ENCODE measurements around the gene C2CD2L.

- TF ChIP-seq CTCF (IDR thresholded peaks at IDR 0.05): no peak
- TF ChIP-seq ZFX (IDR thresholded peaks at IDR 0.05; ENCODE audit: borderline replicate concordance): no peak
Measured at GRCh38 chr11:119081682-119082260, 25.4 kb upstream of the C2CD2L start.

Measured in 22Rv1 (cell line).